ENCODE data around the gene POLR2J.
A peak's percentile ranks its signal among the peaks of the same experiment; 100 is the strongest.
"Not testable (repeated sequence)": the region's sequence is repeated elsewhere in the genome, so short reads cannot be mapped to it uniquely, and the experiment has no call there.

POLR2J gene

GRCh38 chr7:102496861-102497260, 18.1 kb upstream of the POLR2J start:
- not testable (repeated sequence) for DNase-seq

DNA sequence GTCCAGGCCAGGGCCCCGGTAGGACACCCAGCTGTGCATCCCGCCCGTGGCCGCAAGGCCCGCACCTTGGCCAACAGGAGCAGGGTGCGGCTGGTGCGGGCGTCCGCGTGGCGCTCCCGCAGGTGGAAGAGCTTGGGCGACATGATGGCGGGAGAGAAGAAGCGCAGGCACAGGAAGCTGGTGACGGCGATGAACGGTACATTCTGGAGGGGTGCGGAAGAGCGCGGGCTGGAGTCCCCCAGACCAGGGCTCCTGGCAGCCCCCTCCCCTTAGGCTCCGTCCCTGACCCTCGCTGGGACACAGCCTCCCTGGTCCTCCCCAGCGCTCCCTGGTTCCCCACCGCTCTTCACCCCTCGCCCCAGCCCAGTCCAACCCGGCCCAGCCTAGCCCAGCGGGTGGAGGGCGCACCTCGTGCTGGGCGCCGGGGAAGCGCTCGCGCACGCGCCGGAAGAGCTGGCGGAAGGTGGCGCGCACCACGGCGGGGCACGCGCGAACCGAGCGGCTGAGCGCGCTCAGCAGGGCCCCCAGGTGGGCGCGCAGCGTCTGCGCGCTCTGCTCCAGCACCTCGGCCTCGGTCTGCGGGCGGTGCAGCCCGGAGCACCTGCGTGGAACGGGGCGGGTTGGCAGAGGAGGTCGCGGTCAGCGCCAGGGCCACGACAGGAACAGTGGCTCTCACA, 15.9 kb upstream of the POLR2J start:
- not testable (repeated sequence) for DNase-seq

DNA sequence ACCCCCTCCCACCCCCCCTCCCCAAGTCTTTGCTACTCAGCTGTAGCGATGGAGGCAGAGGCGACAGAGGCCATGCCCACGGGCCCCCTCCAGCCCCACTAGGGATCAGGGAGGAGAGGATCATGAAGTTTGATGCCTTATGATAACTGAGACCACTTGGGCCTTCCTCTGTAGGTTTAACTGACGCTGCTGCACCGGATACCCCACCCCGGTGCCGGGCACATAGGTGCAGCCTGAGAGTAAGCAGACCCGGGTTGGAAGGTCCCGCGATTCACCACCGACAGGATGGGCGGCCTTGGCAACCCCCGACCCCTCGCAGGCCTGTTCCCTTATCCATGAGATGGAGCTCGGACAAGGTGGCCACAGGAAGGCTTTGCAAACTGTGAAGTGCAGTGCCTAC, 15.3 kb upstream of the POLR2J start:
- not testable (repeated sequence) for DNase-seq

GRCh38 chr7:102493220-102493935, 14.7 kb upstream of the POLR2J start:
- not testable (repeated sequence) for DNase-seq

DNA sequence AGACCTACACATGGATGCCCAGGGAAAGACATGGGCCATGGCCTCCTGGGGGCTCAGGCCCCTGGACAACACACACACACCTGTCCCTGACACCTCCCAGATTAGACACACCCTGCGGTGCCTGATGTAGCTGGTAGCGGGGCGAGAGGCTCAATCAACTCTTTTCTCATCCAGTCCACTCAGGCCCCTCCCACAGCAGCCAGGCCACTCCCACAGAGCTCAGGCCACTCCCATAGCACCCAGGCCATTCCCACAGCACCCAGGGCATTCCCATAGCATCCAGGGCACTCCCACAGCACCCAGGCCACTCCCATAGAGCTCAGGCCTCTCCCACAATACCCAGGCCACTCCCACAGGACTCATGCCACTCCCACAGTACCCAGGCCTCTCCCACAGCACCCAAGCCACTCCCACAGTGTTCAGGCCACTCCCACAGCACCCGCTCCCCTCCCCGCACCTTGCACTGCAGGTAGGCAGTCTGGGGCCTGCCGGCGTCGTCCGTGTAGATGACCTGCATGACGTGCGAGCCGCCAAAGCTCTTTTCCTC, 11.9 kb upstream of the POLR2J start:
- not testable (repeated sequence) for DNase-seq

- DNase-seq, result not testable (repeated sequence)
Observed at GRCh38 chr7:102484317-102484716, 5.6 kb upstream of the POLR2J start.

DNA sequence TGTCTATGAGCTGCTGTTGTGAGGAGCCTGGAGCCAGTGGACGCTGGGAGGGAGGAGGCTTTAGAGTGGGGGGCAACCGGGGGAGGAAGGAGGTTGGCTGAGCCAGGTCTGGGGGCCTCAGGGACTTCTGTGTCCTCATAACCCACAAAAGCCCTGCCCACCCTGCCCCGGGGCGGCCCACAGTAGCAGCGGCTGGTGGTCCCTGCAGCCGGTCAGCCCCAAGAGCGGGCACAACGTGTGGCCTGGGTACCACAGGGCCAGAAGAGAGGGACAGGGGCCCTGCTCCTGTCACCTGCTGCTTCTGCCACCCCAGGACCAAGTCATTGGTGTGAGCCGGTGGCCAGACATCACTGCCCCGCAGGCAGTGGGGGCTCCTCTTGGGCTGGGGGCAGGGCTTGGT, 3.2 kb upstream of the POLR2J start:
- not testable (repeated sequence) for DNase-seq

DNA sequence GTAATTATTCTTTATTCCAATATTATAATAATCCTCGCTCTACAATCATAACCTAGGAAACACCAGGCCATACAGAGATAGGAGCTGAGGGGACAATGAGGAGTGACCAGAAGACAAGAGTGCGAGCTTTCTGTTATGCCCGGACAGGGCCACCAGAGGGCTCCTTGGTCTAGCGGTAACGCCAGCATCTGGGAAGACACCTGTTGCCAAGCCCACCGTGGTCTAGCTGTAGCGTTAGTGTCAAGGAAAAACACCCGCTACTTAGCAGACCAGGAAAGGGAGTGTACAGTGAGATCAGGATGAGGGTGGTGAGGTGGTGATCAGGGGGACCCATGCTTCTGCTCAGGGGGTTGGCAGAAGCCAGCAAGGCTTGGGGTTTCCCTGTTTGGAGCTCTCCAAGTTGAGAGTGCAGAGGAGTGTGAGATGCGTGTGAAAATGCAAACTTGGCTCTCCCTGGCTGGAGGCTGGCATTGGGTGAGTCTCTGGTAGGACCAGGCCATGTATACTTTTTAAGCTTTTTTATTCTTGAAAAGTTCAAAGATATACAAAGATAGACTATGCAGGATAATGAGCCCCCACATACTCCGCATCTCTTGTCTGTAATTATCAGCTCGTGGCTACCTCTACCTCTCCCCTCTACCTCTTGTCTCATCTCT, 1.4 kb upstream of the POLR2J start:
- DNase-seq, result not testable (repeated sequence)

GRCh38 chr7:102479209-102479584, 475 bp upstream of the POLR2J start:
- DNase-seq, result not testable (repeated sequence)

- not testable (repeated sequence) for DNase-seq
Observed at GRCh38 chr7:102474736-102475435, 3.8 kb downstream of the POLR2J start.

DNA sequence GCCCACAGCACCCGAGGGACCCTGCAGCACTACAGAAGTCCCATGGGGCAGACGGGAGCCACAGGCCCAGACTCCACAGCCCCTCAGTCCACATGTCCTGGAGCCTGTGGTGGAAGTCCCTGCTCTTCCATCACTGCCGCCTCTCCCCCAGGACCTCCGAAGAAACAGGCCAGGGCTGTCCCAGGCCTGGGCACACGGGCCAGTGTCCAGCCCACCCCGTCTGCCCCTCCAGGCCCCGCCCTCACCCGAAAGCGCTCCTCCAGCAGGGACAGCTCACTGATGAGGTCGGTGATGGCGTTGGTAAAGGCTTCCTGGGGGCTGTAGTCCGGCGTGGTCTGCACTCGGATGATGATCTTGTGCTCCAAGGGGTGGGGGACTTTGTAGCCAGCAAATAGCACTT, 4.6 kb downstream of the POLR2J start:
- DNase-seq, result not testable (repeated sequence)

DNA sequence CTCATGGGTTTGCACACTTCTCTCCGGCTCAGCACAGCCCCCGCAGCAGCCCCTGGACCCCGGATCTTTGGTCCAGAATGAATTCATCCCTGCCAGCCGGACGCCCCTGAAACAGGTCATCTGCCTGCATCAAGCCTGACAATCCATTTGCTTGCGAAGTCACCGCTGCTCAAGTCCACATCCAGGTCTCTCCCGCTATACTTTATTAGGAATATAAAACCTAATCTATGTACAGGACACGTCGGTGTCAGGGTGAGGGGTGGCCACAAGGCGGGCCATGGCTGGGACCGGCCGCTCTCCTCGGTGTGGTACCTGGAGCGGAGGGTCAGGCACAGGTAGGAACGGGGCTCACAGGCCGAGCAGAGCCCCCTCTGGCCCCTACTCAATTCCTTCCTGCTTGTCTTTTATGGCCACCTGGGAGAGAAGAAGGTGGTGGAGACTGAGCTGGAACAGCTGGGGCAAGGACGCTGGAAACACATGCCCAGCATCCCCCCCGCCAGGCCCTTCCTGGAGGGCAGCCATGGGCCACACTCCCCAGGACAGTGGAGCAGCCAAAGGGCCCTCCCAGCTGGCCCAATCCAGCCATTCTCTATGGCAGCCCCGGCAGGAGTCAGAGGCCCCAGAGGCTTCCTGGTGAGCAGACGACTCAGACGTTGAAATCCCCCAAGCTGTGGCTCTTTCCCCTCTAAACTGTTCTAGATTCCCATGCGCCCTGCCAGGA, 5.3 kb downstream of the POLR2J start:
- peak in 15 of 56 donors; percentile 12 to 59 (median 24) for DNase-seq

DNA sequence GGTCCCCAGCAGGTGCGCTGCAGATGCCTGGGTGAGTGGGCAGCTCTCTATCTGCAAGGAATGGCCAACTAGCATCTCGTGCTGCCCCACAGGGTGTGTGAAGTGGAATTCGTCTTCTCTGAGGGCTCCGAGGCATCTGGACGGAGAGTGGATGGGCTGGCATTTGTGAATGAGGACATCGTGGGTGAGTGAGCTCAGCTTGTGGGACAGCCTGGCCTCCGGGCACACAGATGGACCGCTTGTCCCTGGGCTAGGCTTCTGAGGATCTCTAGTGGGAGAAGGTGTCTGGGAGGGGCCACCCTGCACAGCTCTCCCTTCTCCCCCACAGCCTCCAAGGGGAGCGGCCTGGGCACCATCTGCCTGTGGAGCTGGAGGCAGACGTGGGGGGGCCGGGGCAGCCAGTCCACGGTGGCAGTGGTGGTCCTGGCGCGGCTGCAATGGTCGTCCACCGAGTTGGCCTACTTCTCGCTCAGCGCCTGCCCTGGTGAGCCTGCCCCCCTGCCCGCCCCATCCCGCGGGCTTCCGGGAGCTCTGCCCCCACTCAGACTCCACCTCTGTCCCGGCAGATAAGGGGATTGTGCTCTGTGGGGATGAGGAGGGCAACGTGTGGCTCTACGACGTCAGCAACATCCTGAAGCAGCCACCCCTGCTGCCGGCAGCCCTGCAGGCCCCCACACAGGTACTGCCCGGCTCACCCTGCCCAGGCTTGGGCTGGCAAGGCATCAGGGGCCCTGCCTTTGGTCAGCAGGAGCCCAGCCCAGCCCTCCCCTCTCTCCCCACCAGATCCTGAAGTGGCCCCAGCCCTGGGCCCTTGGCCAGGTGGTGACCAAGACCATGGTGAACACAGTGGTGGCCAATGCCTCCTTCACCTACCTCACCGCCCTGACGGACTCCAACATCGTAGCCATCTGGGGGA, 6.3 kb downstream of the POLR2J start:
- no peak for DNase-seq

DNA sequence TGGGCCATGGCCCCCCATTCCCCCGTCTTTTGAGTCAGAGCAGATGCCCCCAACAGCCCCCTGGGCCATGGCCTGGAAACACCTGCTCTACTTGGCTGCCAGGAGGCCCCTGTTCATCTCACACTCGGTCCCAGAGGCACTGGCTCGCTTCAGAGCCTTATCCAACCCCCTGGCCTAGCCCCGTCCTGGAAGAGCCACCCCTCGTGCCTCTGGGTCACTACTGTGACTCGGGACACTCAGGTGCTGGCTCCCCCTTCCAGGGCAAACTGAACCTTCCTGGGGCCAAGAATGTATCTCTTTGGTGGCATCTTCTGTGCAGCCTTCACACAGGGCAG, 7.0 kb downstream of the POLR2J start:
- DNase-seq, result no peak

DNA sequence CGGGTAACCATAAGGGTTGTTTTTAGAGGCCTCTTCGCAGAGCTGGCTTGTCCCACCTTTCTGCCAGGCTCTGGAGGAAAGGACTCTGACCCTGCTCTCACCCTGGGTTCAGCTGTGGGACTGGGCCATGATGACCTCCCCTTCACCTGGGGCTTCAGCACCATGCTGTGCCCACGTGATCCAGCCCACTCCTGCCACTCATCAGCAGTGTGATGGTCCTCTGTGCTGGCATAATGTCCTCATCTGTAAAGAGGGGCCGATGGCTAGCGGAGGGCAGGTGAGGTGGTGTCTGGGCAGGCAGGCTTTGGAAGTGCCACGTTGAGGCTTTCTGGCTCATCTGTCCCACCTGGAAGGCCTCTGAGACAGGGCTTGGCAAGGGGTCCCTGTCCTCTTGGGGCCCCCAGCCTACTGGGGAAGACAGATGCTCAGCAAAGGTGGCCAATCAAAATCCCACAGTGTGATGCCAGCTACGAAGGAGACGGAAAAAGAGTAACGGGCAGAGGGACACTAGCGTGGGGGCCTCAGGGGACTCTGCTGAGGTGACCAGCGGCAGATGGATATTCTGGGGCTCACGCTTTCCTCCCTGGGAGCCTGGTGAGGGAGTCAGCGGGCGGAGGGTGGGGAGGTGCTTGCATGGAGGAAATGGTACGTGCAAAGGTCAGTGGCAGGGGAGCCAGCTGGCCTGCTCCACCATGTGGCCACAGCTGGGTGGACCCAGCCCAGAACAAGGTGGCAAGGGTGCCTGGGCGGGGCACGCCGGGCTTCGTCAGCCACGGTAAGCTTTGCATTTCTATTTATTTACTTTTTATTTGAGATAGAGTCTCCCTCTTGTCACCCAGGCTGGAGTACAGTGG, 8.5 kb downstream of the POLR2J start:
- no peak for DNase-seq

GRCh38 chr7:102469351-102469971, 9.3 kb downstream of the POLR2J start:
- DNase-seq, result no peak

DNA sequence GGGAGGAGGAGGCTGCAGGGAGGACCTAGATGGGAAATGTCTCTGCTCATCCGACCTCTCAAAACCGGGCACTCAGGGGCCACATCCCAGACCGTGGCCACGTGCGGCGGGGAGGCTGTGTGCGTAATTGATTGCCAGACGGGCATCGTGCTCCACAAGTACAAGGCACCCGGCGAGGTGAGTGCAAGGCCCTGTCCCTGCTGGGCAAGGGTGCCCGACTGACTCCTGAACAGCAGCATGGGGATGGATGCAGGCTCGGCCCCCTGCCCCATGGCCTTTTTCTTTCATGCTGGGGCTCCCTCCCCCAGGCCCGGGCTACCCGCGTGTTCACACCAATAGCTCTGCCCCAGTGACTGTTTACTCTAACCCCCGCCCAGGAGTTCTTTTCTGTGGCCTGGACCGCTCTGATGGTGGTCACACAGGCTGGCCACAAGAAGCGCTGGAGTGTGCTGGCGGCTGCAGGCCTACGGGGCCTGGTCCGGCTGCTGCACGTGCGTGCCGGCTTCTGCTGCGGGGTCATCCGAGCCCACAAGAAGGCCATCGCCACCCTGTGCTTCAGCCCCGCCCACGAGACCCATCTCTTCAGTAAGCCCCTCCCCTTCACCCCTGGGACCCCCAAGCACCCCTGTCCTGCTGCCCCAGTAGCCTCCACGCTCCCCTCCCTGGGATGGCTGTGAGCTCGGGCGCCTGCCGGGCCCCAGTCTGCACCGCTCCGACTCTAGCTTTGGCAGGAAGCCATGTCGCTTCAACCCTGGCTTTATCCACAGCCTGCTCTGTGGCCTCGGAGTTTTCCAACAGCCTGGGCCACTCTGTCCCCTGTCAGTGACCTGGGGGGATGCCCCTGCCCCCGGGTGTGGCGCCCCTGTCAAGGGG, 10.0 kb downstream of the POLR2J start:
- DNase-seq, result no peak
